PC-3 (cell line): ENCODE measurements around the gene CTSE.

Experiments
- EZH2phosphoT487 ChIP-seq: fragments of 300-600 bp; sonication (generic); IDR thresholded peaks from 2 replicates; pipeline ENCODE4 v1.6.1; 2018; ENCODE audit warnings: mild to moderate bottlenecking, antibody characterized with exemption, low read length, borderline replicate concordance
- TF ChIP-seq, protein P1 (sequence below): fragments of 300-600 bp; sonication (generic); conservative IDR thresholded peaks from 2 replicates; pipeline ENCODE4 v1.5.1; 2017; ENCODE audit warnings: antibody characterized with exemption, low read depth, mild to moderate bottlenecking, low read length

DNA sequence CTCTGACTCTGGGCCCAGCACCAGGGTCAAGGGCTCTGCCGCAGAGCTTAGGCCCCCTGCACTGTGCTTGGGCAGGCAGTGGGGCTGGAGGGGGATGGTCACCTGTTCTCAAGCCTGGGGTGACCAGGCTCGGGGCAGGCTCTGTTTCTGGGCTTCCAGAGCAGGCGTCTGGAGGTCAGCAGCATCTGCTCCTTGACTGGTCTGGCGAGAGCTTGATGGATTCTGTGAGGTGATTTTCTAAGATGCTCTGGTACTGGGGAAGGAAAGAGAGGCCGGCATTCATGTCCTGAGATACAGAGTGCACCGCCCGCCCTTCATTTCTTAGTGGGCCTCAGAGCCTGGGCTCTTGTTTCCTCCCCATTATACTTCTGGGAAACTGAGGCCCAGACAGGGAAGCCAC is 45.0 kb downstream of the CTSE start:
- TF ChIP-seq, protein P1, sequence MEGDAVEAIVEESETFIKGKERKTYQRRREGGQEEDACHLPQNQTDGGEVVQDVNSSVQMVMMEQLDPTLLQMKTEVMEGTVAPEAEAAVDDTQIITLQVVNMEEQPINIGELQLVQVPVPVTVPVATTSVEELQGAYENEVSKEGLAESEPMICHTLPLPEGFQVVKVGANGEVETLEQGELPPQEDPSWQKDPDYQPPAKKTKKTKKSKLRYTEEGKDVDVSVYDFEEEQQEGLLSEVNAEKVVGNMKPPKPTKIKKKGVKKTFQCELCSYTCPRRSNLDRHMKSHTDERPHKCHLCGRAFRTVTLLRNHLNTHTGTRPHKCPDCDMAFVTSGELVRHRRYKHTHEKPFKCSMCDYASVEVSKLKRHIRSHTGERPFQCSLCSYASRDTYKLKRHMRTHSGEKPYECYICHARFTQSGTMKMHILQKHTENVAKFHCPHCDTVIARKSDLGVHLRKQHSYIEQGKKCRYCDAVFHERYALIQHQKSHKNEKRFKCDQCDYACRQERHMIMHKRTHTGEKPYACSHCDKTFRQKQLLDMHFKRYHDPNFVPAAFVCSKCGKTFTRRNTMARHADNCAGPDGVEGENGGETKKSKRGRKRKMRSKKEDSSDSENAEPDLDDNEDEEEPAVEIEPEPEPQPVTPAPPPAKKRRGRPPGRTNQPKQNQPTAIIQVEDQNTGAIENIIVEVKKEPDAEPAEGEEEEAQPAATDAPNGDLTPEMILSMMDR = no peak
- no peak for TF ChIP-seq EZH2phosphoT487
